ENCODE results near the gene C19orf85.

- no peak for TF ChIP-seq CTCF (IDR thresholded peaks at IDR 0.05)
- no peak for TF ChIP-seq EZH2phosphoT487 (IDR thresholded peaks at IDR 0.05)
Measured at GRCh38 chr19:55452749-55453346, 11.7 kb downstream of the C19orf85 start.
